ENCODE results near the gene GPRC5B.

Gene GPRC5B

GRCh38 chr16:19884611-19885450 lies at the start of gene GPRC5B:
GPRC5B (minus strand) TSS chr16:19884848; CDS start chr16:19872845, 12,003 bp downstream.
- peak; percentile 33 for DNase-seq

GRCh38 chr16:19933740-19934139 lies 49.1 kb upstream of the GPRC5B start:
- DNase-seq: no peak

- no peak for DNase-seq
Measured at GRCh38 chr16:19929062-19929511, 44.4 kb upstream of the GPRC5B start.

GRCh38 chr16:19928432-19928831 lies 43.8 kb upstream of the GPRC5B start:
- DNase-seq: no peak

- no peak for DNase-seq
Measured at GRCh38 chr16:19926449-19927390, 42.1 kb upstream of the GPRC5B start.

GRCh38 chr16:19923396-19923795 lies 38.7 kb upstream of the GPRC5B start:
- DNase-seq: no peak

- DNase-seq: no peak
Measured at GRCh38 chr16:19919142-19919541, 34.5 kb upstream of the GPRC5B start.

GRCh38 chr16:19916064-19916463 lies 31.4 kb upstream of the GPRC5B start:
- DNase-seq: no peak

- no peak for DNase-seq
Measured at GRCh38 chr16:19914877-19915276, 30.2 kb upstream of the GPRC5B start.

GRCh38 chr16:19913340-19913645 lies 28.6 kb upstream of the GPRC5B start:
- DNase-seq: no peak

- DNase-seq: no peak
Measured at GRCh38 chr16:19912455-19913339, 28.0 kb upstream of the GPRC5B start.

GRCh38 chr16:19911747-19912454 lies 27.3 kb upstream of the GPRC5B start:
- DNase-seq: no peak

- DNase-seq: no peak
Measured at GRCh38 chr16:19911204-19911603, 26.6 kb upstream of the GPRC5B start.

GRCh38 chr16:19909750-19910322 lies 25.2 kb upstream of the GPRC5B start:
- no peak for DNase-seq

GRCh38 chr16:19908921-19909320 lies 24.3 kb upstream of the GPRC5B start:
- DNase-seq: no peak

GRCh38 chr16:19907161-19907992 lies 22.7 kb upstream of the GPRC5B start:
- peak; percentile 55 for DNase-seq

GRCh38 chr16:19901164-19901563 lies 16.5 kb upstream of the GPRC5B start:
- DNase-seq: no peak

GRCh38 chr16:19899605-19899955 lies 14.9 kb upstream of the GPRC5B start:
- no peak for DNase-seq

GRCh38 chr16:19898924-19899604 lies 14.4 kb upstream of the GPRC5B start:
- DNase-seq: peak; percentile 13

- DNase-seq: no peak
Measured at GRCh38 chr16:19898166-19898565, 13.5 kb upstream of the GPRC5B start.

All from stimulated activated naive CD4-positive, alpha-beta T cell treated with Interleukin-2 at 50 U/mL for 16 hours (primary cell).